GM18868 (cell line): ENCODE data around the gene MAPK14.
A peak's percentile ranks its signal among the peaks of the same experiment; 100 is the strongest.
"Not testable (repeated sequence)": the region's sequence is repeated elsewhere in the genome, so short reads cannot be mapped to it uniquely, and the experiment has no call there.

Experiments used
- ATAC-seq: cut with Tn5 transposase; IDR thresholded peaks from one replicate; pipeline ENCODE4 v1.9.1; 2021; ENCODE audit warnings: mild to moderate bottlenecking, moderate library complexity; ENCODE audit not compliant: unreplicated experiment

Gene MAPK14

GRCh38 chr6:36067374-36068011, 39.9 kb downstream of the MAPK14 start:
- no peak for ATAC-seq

GRCh38 chr6:36068012-36068392, 40.4 kb downstream of the MAPK14 start:
- no peak for ATAC-seq

DNA sequence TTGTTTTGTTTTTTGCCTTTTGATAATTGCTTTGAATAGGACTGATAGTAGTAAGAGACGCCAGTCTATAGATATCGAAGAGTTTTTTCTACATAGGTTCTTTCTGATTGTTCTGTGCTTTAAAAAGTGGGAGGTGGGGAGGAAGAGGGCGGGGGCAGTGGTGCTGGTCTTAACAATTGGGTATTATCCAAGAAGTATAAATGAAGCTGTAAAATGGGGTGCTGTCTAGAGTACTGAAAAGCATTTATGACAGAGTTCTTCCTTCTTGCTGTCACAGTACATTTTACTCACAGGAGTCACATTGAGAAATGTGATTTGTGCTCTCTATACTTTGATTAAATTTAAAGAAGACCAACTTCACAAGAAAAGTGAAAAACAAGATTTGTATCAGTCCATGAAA, 41.0 kb downstream of the MAPK14 start:
- no peak for ATAC-seq

DNA sequence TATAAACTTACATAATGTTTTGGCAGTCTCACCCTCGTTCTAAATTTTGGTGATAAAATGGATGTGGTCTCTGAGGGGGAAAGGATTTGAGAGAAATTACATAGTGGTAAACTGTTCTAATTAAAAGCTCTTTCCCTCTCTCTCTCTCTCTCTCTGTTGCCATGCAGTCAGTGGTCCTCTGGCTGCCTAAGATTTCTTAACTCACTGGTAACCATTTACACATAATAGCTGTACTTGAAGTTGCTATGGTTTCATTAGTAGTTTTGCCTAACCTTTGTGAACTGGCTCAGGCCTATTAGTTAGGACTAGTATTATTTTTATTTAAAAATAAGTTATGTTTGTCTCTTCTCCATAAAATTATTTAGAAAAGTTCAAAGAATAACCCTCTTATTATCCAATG, 42.0 kb downstream of the MAPK14 start:
- no peak for ATAC-seq

DNA sequence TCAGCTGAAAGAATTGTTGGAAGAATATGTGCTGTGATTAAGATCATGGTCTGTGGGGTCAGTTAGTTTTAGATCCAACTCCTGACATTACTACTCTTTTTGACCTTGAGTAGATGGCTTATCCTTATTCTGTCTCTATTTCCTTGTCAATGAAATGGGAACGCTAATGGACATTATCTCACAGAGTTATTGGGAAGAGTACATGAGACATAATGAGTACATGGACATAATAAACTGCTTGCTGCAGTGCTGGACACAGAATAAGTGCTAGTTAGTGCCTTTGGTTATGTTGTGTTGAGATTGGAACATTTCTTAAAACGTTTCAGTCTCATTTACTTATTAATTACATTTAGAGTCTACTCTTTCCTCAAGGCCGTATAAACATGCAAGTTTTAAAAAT, 42.6 kb downstream of the MAPK14 start:
- no peak for ATAC-seq

- ATAC-seq: no peak
Observed at GRCh38 chr6:36071281-36071680, 43.7 kb downstream of the MAPK14 start.

- ATAC-seq: no peak
Observed at GRCh38 chr6:36071714-36072113, 44.1 kb downstream of the MAPK14 start.

DNA sequence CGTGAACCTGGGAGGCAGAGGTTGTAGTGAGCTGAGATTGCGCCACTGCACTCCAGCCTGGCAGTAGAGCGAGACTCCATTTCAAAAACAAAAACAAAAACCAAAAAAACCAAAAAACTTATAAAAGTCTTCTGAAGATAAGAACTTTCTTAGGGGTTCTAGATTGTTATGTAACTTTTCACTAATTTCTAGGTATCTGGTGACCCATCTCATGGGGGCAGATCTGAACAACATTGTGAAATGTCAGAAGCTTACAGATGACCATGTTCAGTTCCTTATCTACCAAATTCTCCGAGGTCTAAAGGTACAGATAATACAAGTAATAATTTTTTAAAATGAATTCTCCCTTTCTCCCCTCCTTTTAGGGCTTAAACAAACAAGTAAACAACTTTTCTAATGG, 45.1 kb downstream of the MAPK14 start:
- no peak for ATAC-seq

DNA sequence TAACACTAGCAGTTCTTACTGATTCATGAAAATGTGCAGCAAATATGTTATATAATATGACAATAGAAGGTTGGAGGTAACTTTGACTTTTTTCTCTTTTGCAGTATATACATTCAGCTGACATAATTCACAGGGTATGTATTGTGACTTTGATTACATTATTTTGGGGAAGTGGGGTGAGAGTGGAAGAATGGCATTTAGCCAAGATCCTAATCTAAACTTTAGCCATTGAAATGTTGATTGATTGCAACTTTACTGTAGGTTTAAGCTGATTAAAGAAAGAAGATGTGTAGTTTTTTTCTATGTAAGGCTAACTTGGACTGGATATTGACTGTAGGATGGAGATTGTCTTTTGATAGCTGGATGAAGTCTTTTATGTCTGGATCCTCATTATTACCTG, 46.0 kb downstream of the MAPK14 start:
- no peak for ATAC-seq

- no peak for ATAC-seq
Observed at GRCh38 chr6:36075656-36076055, 48.0 kb downstream of the MAPK14 start.

DNA sequence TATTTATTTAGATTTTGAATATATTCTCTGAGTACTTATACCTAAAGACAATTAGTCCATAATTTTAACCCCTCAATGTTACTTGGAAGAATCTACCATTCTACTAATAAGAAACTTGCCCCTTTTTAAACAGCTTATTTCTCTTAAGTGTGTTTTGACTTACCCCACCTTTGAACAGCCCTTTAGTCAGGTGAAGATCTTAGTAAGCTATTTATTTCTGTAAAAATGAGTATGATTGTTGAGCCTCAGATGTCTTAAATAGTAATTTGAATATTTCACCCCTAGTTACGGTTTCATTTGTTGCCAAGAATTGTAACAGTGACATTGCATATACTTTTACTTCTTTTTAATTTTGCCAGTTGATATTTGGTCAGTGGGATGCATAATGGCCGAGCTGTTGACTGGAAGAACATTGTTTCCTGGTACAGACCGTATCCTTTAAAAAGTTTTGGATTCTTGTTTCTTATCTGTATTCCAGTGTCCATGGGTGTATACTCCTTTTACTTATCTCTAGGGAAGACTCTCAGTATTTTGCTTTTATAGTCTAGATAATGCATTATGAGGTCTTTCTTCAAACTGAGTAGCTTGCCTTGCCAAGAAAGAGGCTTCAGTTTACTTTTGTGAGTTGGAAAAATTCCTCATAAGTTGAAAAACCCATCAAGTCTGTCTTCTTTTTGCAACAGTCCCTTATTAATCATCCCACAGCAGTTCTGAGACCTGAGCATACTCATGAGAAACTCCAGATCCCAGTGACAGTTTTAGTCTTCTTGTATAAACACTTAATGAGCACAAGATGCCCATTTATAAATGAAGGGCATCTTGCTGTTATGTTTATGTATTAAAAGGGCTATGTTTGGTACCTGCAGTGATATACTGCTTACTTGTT, 48.8 kb downstream of the MAPK14 start:
- ATAC-seq: no peak

GRCh38 chr6:36078159-36078558, 50.6 kb downstream of the MAPK14 start:
- ATAC-seq: no peak

DNA sequence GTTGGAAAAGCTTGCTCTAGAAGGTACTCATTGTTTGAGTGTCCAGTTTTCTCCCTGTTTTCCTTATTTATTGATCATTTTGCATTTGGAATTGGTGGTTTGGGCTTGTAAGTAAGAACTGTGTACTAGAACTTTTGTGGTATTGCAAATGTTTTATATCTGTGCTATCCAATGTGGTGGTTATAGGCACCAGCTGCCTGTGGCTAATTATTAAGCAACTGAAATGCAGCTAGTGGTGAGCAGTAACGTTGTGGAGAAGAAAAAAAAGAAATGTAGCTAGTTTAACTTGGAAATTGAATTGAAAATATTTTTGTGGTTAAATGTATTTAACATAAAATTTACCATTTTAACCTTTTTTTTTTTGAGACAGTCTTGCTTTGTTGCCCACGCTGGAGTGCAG, 52.0 kb downstream of the MAPK14 start:
- no peak for ATAC-seq

- ATAC-seq: no peak
Observed at GRCh38 chr6:36082318-36082717, 54.7 kb downstream of the MAPK14 start.

GRCh38 chr6:36083446-36083845, 55.8 kb downstream of the MAPK14 start:
- no peak for ATAC-seq

DNA sequence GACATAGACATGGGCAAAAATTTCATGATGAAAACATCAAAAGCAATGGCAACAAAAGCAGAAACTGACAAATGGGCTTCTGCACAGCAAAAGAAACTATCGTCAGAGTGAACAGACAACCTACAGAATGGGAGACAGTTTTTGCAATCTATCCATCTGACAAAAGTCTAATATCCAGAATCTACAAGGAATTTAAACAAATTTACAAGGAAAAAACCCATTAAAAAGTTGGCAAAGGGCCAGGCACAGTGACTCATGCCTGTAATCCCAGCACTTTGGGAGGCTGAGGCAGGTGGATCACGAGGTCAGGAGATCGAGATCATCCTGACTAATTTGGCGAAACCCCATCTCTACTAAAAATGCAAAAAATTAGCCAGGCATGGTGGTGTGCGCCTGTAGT, 60.6 kb downstream of the MAPK14 start:
- not testable (repeated sequence) for ATAC-seq

DNA sequence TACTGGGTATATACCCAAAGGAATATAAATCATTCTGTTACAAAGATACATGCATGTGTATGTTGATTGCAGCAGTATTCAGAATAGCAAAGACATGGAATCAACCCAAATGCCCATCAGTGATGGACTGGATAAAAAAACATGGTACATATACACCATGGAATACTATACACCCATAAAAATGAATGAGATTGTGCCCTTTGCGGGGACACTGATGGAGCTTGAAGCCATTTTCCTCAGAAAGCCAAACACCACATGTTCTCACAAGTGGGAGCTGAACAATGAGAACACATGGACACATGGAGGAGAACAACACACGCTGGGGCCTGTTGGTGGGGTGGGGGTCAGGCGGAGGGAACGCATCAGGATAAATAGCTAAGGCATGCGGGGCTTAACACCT, 61.4 kb downstream of the MAPK14 start:
- no peak for ATAC-seq

DNA sequence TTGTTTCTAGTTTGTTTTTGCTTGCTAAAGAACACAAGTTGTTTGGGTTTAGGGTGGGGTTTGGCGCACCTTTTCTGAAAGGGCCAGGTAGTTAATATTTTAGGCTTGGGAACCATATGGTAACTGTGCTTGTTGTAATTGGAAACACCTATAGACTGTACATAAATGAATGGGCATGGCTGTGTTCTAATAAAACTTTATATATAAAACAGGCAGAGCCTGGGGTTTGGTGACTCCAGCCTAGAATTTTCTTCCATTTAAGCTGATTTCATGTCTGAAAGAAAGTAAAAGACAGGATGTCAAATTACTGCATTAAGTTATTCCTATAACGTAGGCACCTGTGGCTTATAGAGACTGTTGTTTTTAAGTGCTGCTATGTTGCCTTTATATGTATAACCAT, 66.6 kb downstream of the MAPK14 start:
- no peak for ATAC-seq

- ATAC-seq: peak; percentile 72
Observed at GRCh38 chr6:36094753-36095496, 67.3 kb downstream of the MAPK14 start.

- no peak for ATAC-seq
Observed at GRCh38 chr6:36095497-36096391, 68.1 kb downstream of the MAPK14 start.
